Measurements from ENCODE around the gene DDC. TPM values are rescaled to one million over a fixed set of nuclear protein-coding genes. Genes with fewer than 3 reads are reported as not detected.

Gene DDC
- total and polyA plus RNA-seq, 4 donors: 27.2 to 74.9 (median 58.6) TPM

GRCh38 chr7:50425318-50425717 is 139.9 kb downstream of the DDC start:
- no peaks in the 10 kb centered on the region for H3K36me3 ChIP-seq (ENCODE audit: control insufficient read depth in 4 of 4, insufficient read depth in 3 of 4, low read depth in 1 of 4, low read length in 3 of 4)
- H3K4me1 ChIP-seq (ENCODE audit: control insufficient read depth in 4 of 4, insufficient read depth in 4 of 4, low read length in 3 of 4): no peaks in the 10 kb centered on the region
- H3K4me3 ChIP-seq (ENCODE audit: low read depth in 1 of 3, low read length in 3 of 3): no peak overlapping the region
- H3K9me3 ChIP-seq (ENCODE audit: control insufficient read depth in 4 of 4, low read length in 3 of 4): no peaks in the 10 kb centered on the region
- WGBS: 85% methylated on average over 6 of the region's 6 CpGs
- H3K27me3 ChIP-seq (ENCODE audit: control insufficient read depth in 4 of 4, insufficient read depth in 4 of 4, low read length in 3 of 4): no peaks in the 10 kb centered on the region
- no peak overlapping the region for H3K9ac ChIP-seq (ENCODE audit: low read depth in 1 of 2, low read length in 2 of 2)
- no peak for DNase-seq (ENCODE audit: low spot score)
- TF ChIP-seq NR2F2 (IDR thresholded peaks at IDR 0.05) (no peak), REST (IDR thresholded peaks at IDR 0.05) (no peak), RXRA (IDR thresholded peaks at IDR 0.05) (no peak), HNF4A (conservative IDR thresholded peaks at IDR 0.05) (no peak), EGR1 (IDR thresholded peaks at IDR 0.05; ENCODE audit: low read depth in 2 of 2) (no peak), YY1 (IDR thresholded peaks at IDR 0.05) (no peak), CTCF (IDR thresholded peaks at IDR 0.05; ENCODE audit: low read depth, low read length, missing input control) (no peak), MAX (IDR thresholded peaks at IDR 0.05) (no peak), HNF4G (IDR thresholded peaks at IDR 0.05) (no peak)
- no peak overlapping the region for H3K27ac ChIP-seq (ENCODE audit: low read depth in 1 of 2, low read length in 2 of 2)

DNA sequence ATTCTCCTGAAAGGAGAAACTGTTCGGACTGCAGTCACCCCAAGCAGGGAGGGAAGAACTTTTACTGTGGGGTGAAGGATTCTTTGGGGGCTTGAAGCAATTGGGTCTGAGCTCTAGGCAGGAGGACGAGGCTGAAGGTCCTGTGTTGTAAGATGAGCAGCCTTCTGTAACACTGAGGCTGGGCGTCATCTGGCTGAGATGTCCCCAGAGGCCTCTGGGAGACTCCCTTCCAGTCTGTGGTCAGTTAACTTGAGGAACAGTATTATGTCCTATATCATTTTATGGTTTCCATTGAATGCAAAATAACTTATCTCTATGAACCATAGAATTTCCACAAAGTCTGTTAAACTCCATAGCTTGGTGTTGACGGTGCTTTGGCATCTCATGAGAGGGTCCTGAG is 141.3 kb downstream of the DDC start:
- no peak overlapping the region for H3K9ac ChIP-seq (ENCODE audit: low read depth in 1 of 2, low read length in 2 of 2)
- H3K27ac ChIP-seq (ENCODE audit: low read depth in 1 of 2, low read length in 2 of 2): no peak overlapping the region
- TF ChIP-seq CTCF (IDR thresholded peaks at IDR 0.05; ENCODE audit: low read depth, low read length, missing input control) (no peak), GABPA (IDR thresholded peaks at IDR 0.05 in 1 of 2, conservative IDR thresholded peaks at IDR 0.05 in 1 of 2) (no peak), TAF1 (conservative IDR thresholded peaks at IDR 0.05) (no peak), YY1 (IDR thresholded peaks at IDR 0.05) (no peak), EGR1 (IDR thresholded peaks at IDR 0.05; ENCODE audit: low read depth in 2 of 2) (no peak), FOXA2 (IDR thresholded peaks at IDR 0.05) (no peak), NR2F2 (IDR thresholded peaks at IDR 0.05) (no peak), FOXA1 (IDR thresholded peaks at IDR 0.05) (no peak), REST (IDR thresholded peaks at IDR 0.05) (no peak), RXRA (IDR thresholded peaks at IDR 0.05) (no peak), MAX (IDR thresholded peaks at IDR 0.05) (no peak), RAD21 (IDR thresholded peaks at IDR 0.05) (no peak), HNF4A (conservative IDR thresholded peaks at IDR 0.05) (no peak), JUND (IDR thresholded peaks at IDR 0.05) (no peak)
- TF ChIP-seq, protein P1, sequence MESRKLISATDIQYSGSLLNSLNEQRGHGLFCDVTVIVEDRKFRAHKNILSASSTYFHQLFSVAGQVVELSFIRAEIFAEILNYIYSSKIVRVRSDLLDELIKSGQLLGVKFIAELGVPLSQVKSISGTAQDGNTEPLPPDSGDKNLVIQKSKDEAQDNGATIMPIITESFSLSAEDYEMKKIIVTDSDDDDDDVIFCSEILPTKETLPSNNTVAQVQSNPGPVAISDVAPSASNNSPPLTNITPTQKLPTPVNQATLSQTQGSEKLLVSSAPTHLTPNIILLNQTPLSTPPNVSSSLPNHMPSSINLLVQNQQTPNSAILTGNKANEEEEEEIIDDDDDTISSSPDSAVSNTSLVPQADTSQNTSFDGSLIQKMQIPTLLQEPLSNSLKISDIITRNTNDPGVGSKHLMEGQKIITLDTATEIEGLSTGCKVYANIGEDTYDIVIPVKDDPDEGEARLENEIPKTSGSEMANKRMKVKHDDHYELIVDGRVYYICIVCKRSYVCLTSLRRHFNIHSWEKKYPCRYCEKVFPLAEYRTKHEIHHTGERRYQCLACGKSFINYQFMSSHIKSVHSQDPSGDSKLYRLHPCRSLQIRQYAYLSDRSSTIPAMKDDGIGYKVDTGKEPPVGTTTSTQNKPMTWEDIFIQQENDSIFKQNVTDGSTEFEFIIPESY (IDR thresholded peaks at IDR 0.05): no peak
- TF ChIP-seq, protein P2, sequence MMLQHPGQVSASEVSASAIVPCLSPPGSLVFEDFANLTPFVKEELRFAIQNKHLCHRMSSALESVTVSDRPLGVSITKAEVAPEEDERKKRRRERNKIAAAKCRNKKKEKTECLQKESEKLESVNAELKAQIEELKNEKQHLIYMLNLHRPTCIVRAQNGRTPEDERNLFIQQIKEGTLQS (IDR thresholded peaks at IDR 0.05): no peak
- no peaks in the 10 kb centered on the region for H3K9me3 ChIP-seq (ENCODE audit: control insufficient read depth in 4 of 4, low read length in 3 of 4)
- no peaks in the 10 kb centered on the region for H3K27me3 ChIP-seq (ENCODE audit: control insufficient read depth in 4 of 4, insufficient read depth in 4 of 4, low read length in 3 of 4)
- no peaks in the 10 kb centered on the region for H3K36me3 ChIP-seq (ENCODE audit: control insufficient read depth in 4 of 4, insufficient read depth in 3 of 4, low read depth in 1 of 4, low read length in 3 of 4)
- no peak overlapping the region for H3K4me3 ChIP-seq (ENCODE audit: low read depth in 1 of 3, low read length in 3 of 3)
- 64% methylated on average over 4 of the region's 4 CpGs for WGBS
- DNase-seq (ENCODE audit: low spot score): no peak
- no peaks in the 10 kb centered on the region for H3K4me1 ChIP-seq (ENCODE audit: control insufficient read depth in 4 of 4, insufficient read depth in 4 of 4, low read length in 3 of 4)
